IPS-20b (cell line): ENCODE measurements around the gene LAIR2.
"Not testable (repeated sequence)": the region's sequence is repeated elsewhere in the genome, so short reads cannot be mapped to it uniquely, and the experiment has no call there.

Experiments
- H3K27ac ChIP-seq: one replicate; pipeline ENCODE4 v1.5.1; 2013; ENCODE audit warnings: low read length
- H3K27me3 ChIP-seq: 2 replicates; pipeline ENCODE4 v1.6.1; 2013; ENCODE audit warnings: mild to moderate bottlenecking, low read length, inconsistent platforms; ENCODE audit not compliant: insufficient read depth
- H3K36me3 ChIP-seq: 2 replicates; pipeline ENCODE4 v1.6.1; 2013; ENCODE audit warnings: low read depth, mild to moderate bottlenecking, inconsistent platforms, low read length, moderate library complexity; ENCODE audit not compliant: insufficient read depth
- H3K4me1 ChIP-seq: 2 replicates; pipeline ENCODE4 v1.6.1; 2013; ENCODE audit warnings: mild to moderate bottlenecking, control low read depth, inconsistent platforms, low read length, moderate library complexity; ENCODE audit not compliant: insufficient read depth
- H3K4me3 ChIP-seq: 2 replicates; pipeline ENCODE4 v1.5.1; 2013; ENCODE audit warnings: mild to moderate bottlenecking, low read length, inconsistent platforms
- H3K9ac ChIP-seq: 2 replicates; pipeline ENCODE4 v1.6.1; 2013; ENCODE audit warnings: low read depth, mild to moderate bottlenecking, inconsistent platforms, low read length, moderate library complexity
- H3K9me3 ChIP-seq: 2 replicates; pipeline ENCODE4 v1.6.1; 2013; ENCODE audit warnings: mild to moderate bottlenecking, low read depth, low read length, inconsistent platforms; ENCODE audit not compliant: insufficient read depth

Gene LAIR2

DNA sequence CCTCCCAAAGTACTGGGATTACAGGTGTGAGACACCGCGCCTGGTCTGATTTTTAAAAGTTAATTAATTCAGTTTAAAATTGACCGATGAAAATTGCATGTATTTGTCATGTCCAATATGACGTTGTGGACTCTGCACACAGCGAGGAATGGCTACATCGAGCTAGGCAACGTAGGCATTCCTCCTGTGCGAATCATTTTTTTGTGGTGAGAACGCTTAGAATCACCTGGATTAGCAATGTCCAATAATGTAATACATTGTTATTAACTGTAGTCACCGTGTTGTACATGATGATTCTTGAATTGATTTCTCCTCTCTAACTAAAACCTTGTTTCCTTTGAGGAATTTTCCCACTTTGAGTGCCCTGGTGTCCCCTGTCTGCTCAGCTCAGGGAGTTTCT is 3.4 kb downstream of the LAIR2 start:
- Histone ChIP-seq H3K27me3 (no peaks in the 10 kb centered on the region), H3K4me1 (no peaks in the 10 kb centered on the region), H3K36me3 (no peaks in the 10 kb centered on the region), H3K9me3 (peaks cover 26% of the 10 kb centered on the region; the same call in 1 of the 2 replicates), H3K27ac (no peak overlapping the region), H3K4me3 (no peak overlapping the region; the same call in 1 of the 2 replicates), H3K9ac (no peak overlapping the region)

DNA sequence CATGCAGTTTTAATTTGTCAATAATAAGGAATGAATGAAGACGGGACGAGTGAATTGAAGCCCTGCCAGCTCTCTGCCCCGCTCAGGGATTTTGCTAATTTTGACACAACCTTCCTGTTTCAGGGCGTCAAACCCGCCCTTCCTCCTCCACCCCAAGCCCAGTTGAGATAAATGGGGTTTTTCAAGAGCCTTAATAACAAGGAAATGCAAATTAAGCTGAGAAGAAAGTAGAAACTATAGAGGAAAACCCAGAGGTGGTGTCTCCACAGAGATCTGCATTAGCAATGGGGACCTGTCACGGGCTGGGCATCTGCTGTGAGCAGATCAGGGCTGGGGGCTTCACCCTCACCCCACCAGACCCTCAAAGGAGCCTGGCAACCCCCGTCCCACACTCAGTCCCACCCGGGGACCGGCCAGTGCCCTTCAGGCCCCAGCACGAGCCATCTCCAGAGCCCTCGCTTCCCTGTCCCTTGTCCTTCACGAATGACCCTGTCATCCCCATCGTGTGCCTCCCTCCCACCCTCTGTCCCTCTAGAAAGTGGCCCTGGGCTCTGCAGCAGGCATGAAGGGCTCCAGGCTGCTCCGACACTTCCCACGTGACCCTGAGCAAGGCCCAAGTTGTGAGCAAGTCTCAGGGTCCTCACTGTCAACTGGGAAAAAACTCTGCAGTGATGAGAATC is 4.5 kb downstream of the LAIR2 start:
- peaks cover 23% of the 10 kb centered on the region; the same call in 1 of the 2 replicates for H3K9me3 ChIP-seq
- not testable (repeated sequence) for H3K4me3 ChIP-seq, H3K36me3 ChIP-seq, H3K27ac ChIP-seq, H3K9ac ChIP-seq, H3K4me1 ChIP-seq, H3K27me3 ChIP-seq

DNA sequence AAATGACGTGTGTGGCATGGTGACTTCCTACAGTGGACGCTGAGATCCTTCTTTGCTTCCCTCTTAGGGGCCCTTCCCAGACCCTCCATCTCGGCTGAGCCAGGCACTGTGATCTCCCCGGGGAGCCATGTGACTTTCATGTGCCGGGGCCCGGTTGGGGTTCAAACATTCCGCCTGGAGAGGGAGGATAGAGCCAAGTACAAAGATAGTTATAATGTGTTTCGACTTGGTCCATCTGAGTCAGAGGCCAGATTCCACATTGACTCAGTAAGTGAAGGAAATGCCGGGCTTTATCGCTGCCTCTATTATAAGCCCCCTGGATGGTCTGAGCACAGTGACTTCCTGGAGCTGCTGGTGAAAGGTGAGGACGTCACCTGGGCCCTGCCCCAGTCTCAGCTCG is 5.2 kb downstream of the LAIR2 start:
- Histone ChIP-seq H3K27ac (no peak overlapping the region), H3K9me3 (peaks cover 18% of the 10 kb centered on the region; the same call in 1 of the 2 replicates), H3K4me1 (no peaks in the 10 kb centered on the region), H3K4me3 (no peak overlapping the region), H3K27me3 (no peaks in the 10 kb centered on the region), H3K9ac (no peak overlapping the region), H3K36me3 (no peaks in the 10 kb centered on the region)

DNA sequence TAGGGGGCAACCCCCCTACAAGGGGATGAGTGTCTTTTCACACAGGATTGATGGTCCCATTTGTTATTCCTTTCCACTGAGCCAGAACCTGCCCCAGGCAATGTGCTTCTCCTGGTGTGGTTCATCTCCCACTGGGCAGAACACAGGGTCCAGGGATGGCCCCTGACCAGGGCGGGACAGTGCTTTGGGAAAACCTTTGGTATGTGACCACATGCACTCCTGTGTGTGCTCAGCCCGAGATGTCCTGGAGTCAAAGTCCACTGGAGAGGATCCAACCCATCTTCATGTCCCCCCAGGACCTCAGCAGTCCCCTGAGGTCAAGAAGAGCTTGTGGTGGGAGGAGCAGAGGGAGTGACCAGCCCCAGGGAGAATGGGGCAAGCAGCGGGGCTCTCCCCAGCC is 5.9 kb downstream of the LAIR2 start:
- not testable (repeated sequence) for H3K27me3 ChIP-seq, H3K4me1 ChIP-seq, H3K9ac ChIP-seq, H3K36me3 ChIP-seq, H3K4me3 ChIP-seq, H3K27ac ChIP-seq
- H3K9me3 ChIP-seq = peaks cover 15% of the 10 kb centered on the region; the same call in 1 of the 2 replicates

DNA sequence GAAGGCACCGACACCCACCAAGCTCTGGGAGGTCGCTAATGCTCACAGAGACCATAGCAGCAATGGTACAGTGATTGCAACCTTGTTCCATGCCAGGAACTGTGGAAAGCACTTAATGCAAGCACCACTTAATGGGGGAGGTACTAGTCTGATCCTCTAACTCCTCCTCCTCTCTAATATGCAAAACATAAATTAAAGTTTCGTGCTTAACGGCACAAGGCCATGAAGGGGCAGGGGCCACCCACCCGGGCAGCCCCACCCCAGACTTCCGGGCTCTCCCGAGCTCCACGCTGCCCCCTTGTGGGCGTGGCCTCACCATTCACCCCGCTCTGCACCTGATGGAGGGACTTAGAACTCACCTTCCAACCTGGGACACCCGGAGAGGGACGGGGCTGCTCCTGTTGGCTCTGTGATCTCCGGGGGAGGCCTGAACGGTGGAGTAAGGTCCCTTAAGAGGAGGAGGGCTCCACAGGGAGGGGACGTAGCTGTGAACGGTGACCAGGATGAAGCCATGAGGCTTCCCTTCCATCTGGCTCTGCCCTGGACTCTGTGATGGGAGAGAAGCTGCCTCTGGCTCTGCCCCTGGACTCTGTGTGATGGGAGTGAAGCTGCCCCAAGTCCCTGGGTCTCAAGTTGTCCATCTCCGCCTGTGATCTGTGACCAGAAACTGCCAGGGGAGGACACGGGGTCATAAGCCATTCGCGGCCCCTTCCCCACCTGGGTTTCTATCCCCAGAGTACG is 6.7 kb downstream of the LAIR2 start:
- not testable (repeated sequence) for H3K27ac ChIP-seq, H3K27me3 ChIP-seq, H3K9ac ChIP-seq, H3K36me3 ChIP-seq, H3K4me3 ChIP-seq, H3K4me1 ChIP-seq
- H3K9me3 ChIP-seq = peaks cover 13% of the 10 kb centered on the region

DNA sequence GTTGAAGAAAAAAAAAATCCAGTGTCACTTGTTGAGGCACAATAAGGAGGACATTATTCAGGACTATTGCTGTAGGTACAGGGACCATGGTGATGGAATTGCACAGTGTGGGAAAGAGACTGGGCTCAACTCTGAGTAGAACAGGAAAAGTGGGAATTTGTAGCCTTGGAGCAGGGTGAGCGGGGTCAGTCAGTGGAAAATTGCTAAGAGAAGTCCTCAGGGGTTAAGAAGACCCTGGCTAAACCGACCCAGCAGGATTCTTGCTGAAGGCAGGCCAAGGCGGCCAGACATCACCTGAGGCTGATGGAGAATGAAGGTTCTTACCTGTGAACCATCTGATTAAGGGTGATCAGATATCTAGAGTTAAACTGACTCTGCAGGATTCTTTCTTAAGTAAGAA is 12.5 kb downstream of the LAIR2 start:
- H3K9ac ChIP-seq = no peak overlapping the region
- H3K27me3 ChIP-seq = no peaks in the 10 kb centered on the region
- no peak overlapping the region for H3K4me3 ChIP-seq
- no peak overlapping the region for H3K27ac ChIP-seq
- peaks cover 30% of the 10 kb centered on the region for H3K9me3 ChIP-seq
- H3K36me3 ChIP-seq = no peaks in the 10 kb centered on the region
- no peaks in the 10 kb centered on the region for H3K4me1 ChIP-seq

DNA sequence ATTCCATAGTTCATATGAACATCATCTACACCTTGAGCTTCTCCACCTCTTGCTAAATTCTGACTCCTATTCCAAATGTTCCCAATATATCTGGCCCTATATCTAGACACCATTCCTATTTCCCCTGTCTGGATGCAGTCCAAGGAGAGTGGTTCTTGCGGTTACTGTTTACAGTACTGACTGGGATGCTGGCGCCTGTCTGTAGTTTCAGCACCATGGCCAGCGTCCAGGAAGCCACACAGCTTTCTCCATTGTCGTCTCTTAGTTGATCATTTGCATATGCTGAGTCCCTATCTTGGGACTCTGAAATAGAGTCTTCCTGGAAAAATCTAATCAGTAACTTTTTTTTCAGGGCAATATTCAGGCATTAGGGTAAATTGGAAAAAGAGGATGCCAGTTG is 14.9 kb downstream of the LAIR2 start:
- Histone ChIP-seq H3K9ac (no peak overlapping the region), H3K27me3 (no peaks in the 10 kb centered on the region), H3K36me3 (no peaks in the 10 kb centered on the region), H3K4me1 (no peaks in the 10 kb centered on the region), H3K27ac (no peak overlapping the region), H3K4me3 (no peak overlapping the region), H3K9me3 (peaks cover 45% of the 10 kb centered on the region)

DNA sequence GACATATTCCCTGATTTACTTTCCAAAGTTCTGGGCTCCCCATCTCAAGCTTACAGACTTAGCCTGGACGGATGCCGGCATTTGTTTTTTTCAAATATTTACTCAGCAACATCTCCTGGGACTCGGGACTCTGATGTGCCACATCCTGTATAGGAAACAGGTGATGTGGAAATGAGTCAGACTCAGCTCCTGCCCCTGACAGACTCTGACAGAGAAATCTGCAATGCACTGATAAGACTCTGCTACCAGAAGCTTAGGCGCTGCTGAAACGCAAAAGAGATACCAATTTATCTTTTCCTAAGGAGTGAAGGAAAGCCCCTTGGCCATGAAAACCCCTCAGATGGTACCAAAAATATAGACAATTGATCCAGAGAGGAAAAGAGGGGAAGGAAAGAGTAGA is 16.2 kb downstream of the LAIR2 start:
- Histone ChIP-seq H3K27me3 (no peaks in the 10 kb centered on the region), H3K9me3 (peaks cover 47% of the 10 kb centered on the region), H3K27ac (no peak overlapping the region), H3K4me1 (no peaks in the 10 kb centered on the region), H3K9ac (no peak overlapping the region), H3K36me3 (no peaks in the 10 kb centered on the region), H3K4me3 (no peak overlapping the region)

DNA sequence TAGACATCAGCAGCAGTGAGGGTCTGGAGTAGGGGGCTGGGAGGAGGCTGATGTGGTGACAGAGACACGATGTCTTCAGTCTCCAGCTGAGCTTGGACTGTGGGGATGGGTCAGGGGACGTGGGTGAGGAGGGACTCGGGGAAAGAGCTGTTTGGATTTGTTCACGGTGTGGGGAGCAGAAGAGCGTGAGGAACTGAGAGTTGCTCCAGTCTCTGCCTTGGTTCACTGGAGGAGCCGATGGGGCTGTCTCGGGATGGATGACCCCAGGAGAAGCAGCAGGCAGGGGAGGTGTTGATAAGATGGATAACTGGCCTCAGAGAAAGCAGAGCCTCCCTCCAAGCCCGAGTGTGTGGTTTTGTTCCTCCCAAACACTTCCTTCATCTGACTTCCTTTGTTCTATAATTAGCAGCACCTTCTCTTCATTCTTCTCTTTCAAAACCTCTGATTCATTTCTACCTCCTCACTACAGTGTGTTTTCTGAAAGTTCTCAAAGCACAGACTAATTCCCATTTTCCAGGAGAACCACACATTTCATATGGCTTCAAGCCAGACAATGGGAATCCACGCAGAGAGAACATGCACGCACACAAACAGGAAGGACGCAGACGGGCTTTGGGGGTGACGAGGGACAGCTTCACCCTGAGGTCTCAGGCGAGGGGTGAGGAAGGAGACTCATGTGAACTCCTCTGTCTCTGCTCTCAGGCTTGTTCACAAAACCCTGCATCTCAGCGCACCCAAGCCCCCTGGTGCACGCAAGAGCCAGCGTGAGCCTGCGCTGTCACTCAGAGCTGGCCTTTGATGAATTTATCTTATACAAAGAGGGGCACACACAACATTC is 18.6 kb downstream of the LAIR2 start:
- Histone ChIP-seq H3K9ac (no peak overlapping the region), H3K36me3 (no peaks in the 10 kb centered on the region), H3K27me3 (no peaks in the 10 kb centered on the region), H3K4me3 (no peak overlapping the region), H3K27ac (no peak overlapping the region), H3K4me1 (no peaks in the 10 kb centered on the region), H3K9me3 (peaks cover 52% of the 10 kb centered on the region)

DNA sequence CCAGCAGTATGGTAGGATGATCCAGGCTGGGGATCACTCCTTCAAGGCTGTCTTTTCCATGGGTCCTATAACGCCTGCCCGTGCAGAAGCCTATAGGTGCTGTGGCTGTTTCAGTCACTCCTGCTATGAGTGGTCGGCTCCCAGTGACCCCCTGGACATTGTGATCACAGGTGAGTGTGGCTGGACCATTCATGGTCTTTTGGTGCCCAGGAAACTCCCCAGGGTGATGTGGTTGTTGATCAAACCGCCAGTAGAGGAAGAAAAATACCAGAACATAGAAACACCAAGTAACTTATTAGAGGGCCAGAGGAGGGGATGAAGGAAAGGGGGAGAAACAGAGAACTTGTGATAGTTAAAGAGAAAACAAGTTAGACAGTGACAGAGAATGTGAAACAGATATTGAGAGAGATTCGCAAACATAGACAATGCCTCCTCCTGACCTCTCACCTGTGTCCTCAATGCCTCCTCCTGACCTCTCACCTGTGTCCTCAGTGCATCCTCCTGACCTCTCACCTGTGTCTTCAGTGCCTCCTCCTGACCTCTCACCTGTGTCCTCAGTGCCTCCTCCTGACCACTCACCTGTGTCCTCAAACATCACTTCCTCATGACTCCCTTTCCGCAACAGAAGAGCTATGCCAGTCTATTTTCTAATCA is 19.4 kb downstream of the LAIR2 start:
- no peak overlapping the region for H3K27ac ChIP-seq
- peaks cover 47% of the 10 kb centered on the region for H3K9me3 ChIP-seq
- no peaks in the 10 kb centered on the region for H3K27me3 ChIP-seq
- no peak overlapping the region for H3K4me3 ChIP-seq
- H3K36me3 ChIP-seq = no peaks in the 10 kb centered on the region
- no peaks in the 10 kb centered on the region for H3K4me1 ChIP-seq
- H3K9ac ChIP-seq = no peak overlapping the region

DNA sequence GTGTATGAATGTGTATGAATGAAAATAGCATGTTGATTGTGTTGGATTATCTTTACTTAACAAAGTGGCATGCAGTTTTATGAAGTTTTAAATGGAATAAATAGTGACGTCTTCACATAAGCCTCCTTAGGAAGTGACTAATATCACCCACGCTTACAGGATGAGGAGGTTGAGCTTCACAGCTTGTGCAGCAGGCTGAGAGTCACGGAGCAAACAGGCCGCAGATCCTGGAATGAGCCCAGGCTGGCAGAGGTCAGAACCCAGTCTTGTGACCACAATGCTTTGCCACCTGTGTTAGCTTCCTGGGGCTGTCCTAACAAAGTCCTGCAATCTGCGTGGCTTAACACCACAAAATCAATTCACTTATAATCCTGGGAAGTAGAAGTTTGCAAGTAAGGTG is 20.8 kb downstream of the LAIR2 start:
- Histone ChIP-seq H3K4me1 (no peaks in the 10 kb centered on the region), H3K27me3 (no peaks in the 10 kb centered on the region), H3K9me3 (peaks cover 55% of the 10 kb centered on the region), H3K27ac (no peak overlapping the region), H3K9ac (no peak overlapping the region), H3K4me3 (no peak overlapping the region), H3K36me3 (no peaks in the 10 kb centered on the region)
